ENCODE data around the gene CFL1.

- no peak for TF ChIP-seq POLR2A (IDR thresholded peaks at IDR 0.05; ENCODE audit: low read length)
- no peak for TF ChIP-seq GATA1 (IDR thresholded peaks at IDR 0.05; ENCODE audit: low read depth, low read length)
Measured at GRCh38 chr11:65879617-65880016, 21.6 kb upstream of the CFL1 start, which contains the start of gene CTSW.
